H54 (cell line): Measurements from ENCODE around the gene RNPEPL1.

Source experiments
- DNase-seq: peaks from one replicate; pipeline ENCODE4 v3.0.0; 2011; ENCODE audit warnings: low spot score, mixed read lengths; ENCODE audit not compliant: insufficient read length
- FAIRE-seq: peaks from 3 replicates; lab custom pipeline; 2011; peaks lifted over from hg19 to GRCh38; lab: Jason Lieb, UNC
- POLR2A ChIP-seq: IDR thresholded peaks from 2 replicates; pipeline ENCODE4 v1.6.1; 2011; ENCODE audit warnings: low read depth, mild to moderate bottlenecking, low read length

RNPEPL1 gene

GRCh38 chr2:240601061-240601830, 33.0 kb downstream of the RNPEPL1 start:
- DNase-seq, result no peak
- TF ChIP-seq POLR2A, result no peak
- FAIRE-seq, result no peak

GRCh38 chr2:240601831-240602160, 33.5 kb downstream of the RNPEPL1 start:
- no peak for DNase-seq
- no peak for TF ChIP-seq POLR2A
- no peak for FAIRE-seq

GRCh38 chr2:240602266-240603050, 34.2 kb downstream of the RNPEPL1 start:
- DNase-seq, result no peak
- FAIRE-seq, result no peak
- TF ChIP-seq POLR2A, result no peak

GRCh38 chr2:240603081-240603835, 35.0 kb downstream of the RNPEPL1 start:
- no peak for TF ChIP-seq POLR2A
- DNase-seq (no peak), FAIRE-seq (no peak)

GRCh38 chr2:240603846-240604245, 35.6 kb downstream of the RNPEPL1 start:
- no peak for TF ChIP-seq POLR2A
- FAIRE-seq (no peak), DNase-seq (no peak)

GRCh38 chr2:240604291-240604938, 36.1 kb downstream of the RNPEPL1 start:
- DNase-seq (peak; percentile 97), FAIRE-seq (no peak)
- TF ChIP-seq POLR2A, result no peak

- DNase-seq, result no peak
- FAIRE-seq, result no peak
- TF ChIP-seq POLR2A, result no peak
Observed at GRCh38 chr2:240604939-240605716, 36.8 kb downstream of the RNPEPL1 start.

- FAIRE-seq (no peak), DNase-seq (no peak)
- TF ChIP-seq POLR2A, result no peak
Observed at GRCh38 chr2:240605867-240606743, 37.8 kb downstream of the RNPEPL1 start.

GRCh38 chr2:240611601-240612210, 43.4 kb downstream of the RNPEPL1 start:
- TF ChIP-seq POLR2A, result no peak
- FAIRE-seq (no peak), DNase-seq (no peak)

GRCh38 chr2:240613781-240614180, 45.5 kb downstream of the RNPEPL1 start:
- DNase-seq, result no peak
- no peak for FAIRE-seq
- TF ChIP-seq POLR2A, result no peak

- no peak for DNase-seq
- TF ChIP-seq POLR2A, result no peak
- no peak for FAIRE-seq
Observed at GRCh38 chr2:240614391-240614790, 46.1 kb downstream of the RNPEPL1 start.

- no peak for TF ChIP-seq POLR2A
- no peak for FAIRE-seq
- no peak for DNase-seq
Observed at GRCh38 chr2:240615396-240615795, 47.1 kb downstream of the RNPEPL1 start.
